Fibroblast of skin of back (primary cell): ENCODE data around the gene EPB42. TPM values are rescaled to one million over a fixed set of nuclear protein-coding genes. Genes with fewer than 3 reads are reported as not detected.
A peak's percentile ranks its signal among the peaks of the same experiment; 100 is the strongest.

Experiments used
- DNase-seq: peaks from one replicate; pipeline ENCODE4 v3.0.0-alpha.2; 2013
- polyA plus RNA-seq, 2 experiments: library from polyadenylated mRNA; unstranded; fragments of 120-200 nt; gene quantifications; one replicate each; pipeline ENCODE4 v1.2.1, GENCODE V29; 2013; ENCODE audit not compliant: insufficient read length in 2 of 2

EPB42 gene
- polyA plus RNA-seq (2013, experiment 1 of 2; ENCODE audit: insufficient read length), result not detected
- not detected for polyA plus RNA-seq (2013, experiment 2 of 2; ENCODE audit: insufficient read length)

GRCh38 chr15:43220991-43221403 is at the start of gene EPB42:
TSS of gene EPB42 (minus strand) at chr15:43221018. CDS start at chr15:43220825, 193 bp downstream.
- DNase-seq, result no peak

GRCh38 chr15:43270113-43270665 is 49.4 kb upstream of the EPB42 start:
- DNase-seq, result no peak

GRCh38 chr15:43268111-43269105 is 47.6 kb upstream of the EPB42 start:
- peak; percentile 37 for DNase-seq

GRCh38 chr15:43267439-43267838 is 46.6 kb upstream of the EPB42 start:
- DNase-seq, result no peak

GRCh38 chr15:43266834-43267233 is 46.0 kb upstream of the EPB42 start, which contains the start of gene TGM5:
TSS of gene TGM5 (minus strand) at chr15:43266928. CDS start at chr15:43266849, 79 bp downstream.
- DNase-seq, result no peak

- DNase-seq, result no peak
Observed at GRCh38 chr15:43266386-43266785, 45.6 kb upstream of the EPB42 start.

- DNase-seq, result no peak
Observed at GRCh38 chr15:43260011-43260615, 39.3 kb upstream of the EPB42 start.

- DNase-seq, result no peak
Observed at GRCh38 chr15:43258781-43259180, 38.0 kb upstream of the EPB42 start.

- DNase-seq, result no peak
Observed at GRCh38 chr15:43256341-43256740, 35.5 kb upstream of the EPB42 start.

- DNase-seq, result no peak
Observed at GRCh38 chr15:43255376-43255775, 34.6 kb upstream of the EPB42 start.

GRCh38 chr15:43253431-43254403 is 32.9 kb upstream of the EPB42 start:
- DNase-seq, result peak; percentile 52

- no peak for DNase-seq
Observed at GRCh38 chr15:43251871-43252250, 31.0 kb upstream of the EPB42 start.

GRCh38 chr15:43251185-43251870 is 30.5 kb upstream of the EPB42 start:
- DNase-seq, result no peak

- no peak for DNase-seq
Observed at GRCh38 chr15:43250785-43251184, 30.0 kb upstream of the EPB42 start.

- DNase-seq, result peak; percentile 98
Observed at GRCh38 chr15:43249699-43250203, 28.9 kb upstream of the EPB42 start.

- DNase-seq, result no peak
Observed at GRCh38 chr15:43249236-43249635, 28.4 kb upstream of the EPB42 start.

GRCh38 chr15:43246261-43246774 is 25.5 kb upstream of the EPB42 start:
- DNase-seq, result no peak

GRCh38 chr15:43244092-43244491 is 23.3 kb upstream of the EPB42 start:
- DNase-seq, result no peak

GRCh38 chr15:43243020-43243645 is 22.3 kb upstream of the EPB42 start:
- DNase-seq, result no peak

GRCh38 chr15:43242616-43243015 is 21.8 kb upstream of the EPB42 start:
- DNase-seq, result no peak
